ENCODE data around the gene PLCH1.
A peak's percentile ranks its signal among the peaks of the same experiment; 100 is the strongest.
"Not testable (repeated sequence)": the region's sequence is repeated elsewhere in the genome, so short reads cannot be mapped to it uniquely, and the experiment has no call there.

The PLCH1 gene

DNA sequence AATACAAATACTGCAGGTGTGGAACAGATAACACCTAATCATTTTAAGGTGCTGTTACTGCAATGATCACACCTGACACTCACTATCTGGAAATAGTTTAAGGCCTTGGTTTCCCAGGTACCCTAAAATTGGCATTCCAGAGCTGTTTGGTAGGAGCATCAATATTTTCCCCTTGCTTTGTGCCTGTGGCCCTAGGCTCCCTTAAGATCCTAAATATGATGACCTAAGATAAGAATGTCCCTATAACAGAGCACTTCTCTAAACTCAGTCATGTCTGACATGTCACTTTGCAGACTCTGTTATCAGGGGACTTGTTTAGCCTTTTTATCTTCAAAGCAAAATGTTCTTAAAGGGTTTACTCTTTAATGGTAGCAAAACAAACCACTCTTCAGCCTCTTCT, 335.5 kb downstream of the PLCH1 start:
- no peak for DNase-seq

DNA sequence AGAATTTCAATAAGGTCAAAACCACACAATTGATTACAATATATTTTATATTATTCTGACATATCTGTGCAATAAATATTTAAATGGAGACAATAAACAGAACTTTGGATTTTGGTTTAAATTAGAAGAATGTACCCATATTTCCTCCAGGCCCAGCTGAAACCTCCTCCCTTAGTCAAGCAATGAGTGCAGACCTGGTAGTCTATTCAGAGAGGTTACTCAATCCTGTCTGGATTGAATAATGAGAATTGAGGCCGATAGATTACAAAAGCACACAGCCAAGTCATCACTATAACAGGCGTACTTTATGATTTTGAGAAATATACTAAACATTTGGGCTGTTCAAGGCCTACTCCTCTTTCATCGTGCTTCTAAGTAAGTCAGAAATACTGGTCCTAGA, 336.9 kb downstream of the PLCH1 start:
- no peak for DNase-seq

DNA sequence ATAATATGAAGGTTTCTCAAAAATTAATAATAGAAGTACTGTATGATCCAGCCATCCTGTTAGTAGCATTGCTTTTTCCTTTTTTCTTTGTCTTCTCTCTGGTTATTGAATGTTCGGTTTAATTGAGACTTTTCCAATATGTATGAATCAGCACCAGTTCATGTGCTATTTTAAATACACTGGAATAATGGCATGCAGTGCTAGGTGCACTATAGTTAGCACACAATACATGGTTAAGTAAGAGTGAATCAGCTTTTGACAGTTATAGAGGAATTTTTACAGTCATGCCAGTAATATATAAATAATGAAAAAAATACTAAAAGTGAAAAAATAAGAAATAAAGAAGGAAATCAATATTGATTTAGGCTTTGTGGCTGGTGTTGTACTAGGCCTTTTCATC, 337.5 kb downstream of the PLCH1 start:
- DNase-seq = no peak

DNA sequence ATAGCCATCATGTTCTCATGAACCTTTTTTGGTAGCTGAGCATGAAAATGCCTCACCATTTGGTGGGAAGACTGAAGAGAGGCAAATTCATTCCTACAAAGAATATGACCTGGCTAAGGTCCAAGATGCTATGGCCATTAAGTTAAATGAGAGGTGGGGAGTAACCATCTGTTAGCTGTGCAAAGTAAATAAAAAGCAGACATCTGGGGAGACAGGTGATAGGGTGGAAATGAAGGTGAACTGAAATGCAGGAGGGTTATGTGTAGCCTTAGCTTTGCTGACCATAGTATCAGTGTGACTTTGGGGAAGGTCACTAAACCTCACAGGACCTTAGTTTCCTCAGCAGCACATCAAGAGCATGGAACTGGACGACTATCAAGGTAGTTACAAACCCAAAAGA, 340.4 kb downstream of the PLCH1 start:
- no peak for DNase-seq

DNA sequence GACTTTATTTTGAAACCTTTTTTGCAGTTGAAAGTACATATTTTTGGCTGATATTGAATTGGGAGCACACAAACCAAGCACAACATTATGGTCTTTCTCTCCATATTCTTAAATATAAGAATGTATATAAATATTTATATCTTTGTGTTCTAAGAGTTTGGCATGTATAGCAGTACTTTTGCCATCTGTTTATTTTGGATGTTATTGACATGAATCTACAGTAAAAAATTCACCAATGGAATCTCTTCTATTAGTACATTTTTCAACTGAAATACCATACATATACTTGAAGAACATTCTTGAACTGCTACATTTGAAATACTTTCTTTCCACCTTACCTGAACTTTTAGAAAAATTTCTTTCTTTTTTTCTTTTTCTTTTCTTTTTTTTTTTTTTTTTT, 342.2 kb downstream of the PLCH1 start:
- DNase-seq = no peak

DNA sequence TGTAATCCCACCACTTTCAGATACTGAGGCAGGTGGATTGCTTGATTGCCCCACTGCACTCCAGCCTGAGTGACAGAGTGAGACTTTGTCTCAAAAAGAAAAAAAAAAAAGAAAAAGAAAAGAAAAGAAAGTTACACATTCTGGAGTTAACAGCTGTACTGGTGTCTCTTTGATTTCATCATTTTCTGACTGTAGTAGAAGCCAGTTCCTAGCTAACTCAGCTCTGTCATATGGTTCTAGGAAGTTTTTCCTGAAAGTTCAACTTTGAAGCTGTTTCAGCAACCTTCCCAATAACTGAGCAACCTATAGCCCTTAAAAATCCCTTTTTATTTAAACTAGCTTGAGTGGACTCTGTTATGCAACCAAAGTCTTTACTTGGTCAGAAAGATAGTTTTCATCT, 346.8 kb downstream of the PLCH1 start:
- no peak for DNase-seq

DNA sequence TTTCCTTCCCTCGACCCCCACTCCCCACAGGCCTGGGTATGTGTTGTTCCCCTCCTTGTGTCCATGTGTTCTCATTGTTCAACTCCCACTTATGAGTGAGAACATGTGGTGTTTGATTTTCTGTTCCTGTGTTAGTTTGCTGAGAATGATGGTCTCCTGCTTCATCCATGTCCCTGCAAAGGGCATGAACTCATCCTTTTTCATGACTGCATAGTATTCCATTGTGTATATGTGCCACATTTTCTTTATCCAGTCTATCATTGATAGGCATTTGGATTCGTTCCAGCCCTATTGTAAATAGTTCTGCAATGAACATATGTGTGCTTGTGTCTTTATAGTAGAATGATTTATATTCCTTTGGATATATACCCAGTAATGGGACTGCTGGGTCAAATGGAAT, 350.0 kb downstream of the PLCH1 start:
- not testable (repeated sequence) for DNase-seq

DNA sequence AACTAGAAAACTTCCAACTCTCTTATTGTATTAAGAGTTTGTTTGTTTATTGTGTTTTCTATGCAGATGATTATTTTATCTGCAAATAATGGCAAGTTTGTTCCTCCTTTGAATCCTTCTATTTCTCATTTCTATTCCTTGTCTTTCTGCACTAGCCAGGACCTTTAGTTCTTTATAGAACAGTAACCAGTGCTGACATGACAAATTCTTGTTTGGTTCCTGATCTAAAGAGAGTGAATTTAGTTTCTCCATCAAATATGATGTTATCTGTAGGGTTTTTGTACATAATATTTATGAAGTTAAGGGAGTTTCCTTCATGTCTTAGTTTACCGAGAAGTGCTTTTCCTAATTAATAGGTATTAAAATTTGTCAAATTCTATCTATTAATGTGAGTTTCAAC, 350.6 kb downstream of the PLCH1 start:
- no peak for DNase-seq

DNA sequence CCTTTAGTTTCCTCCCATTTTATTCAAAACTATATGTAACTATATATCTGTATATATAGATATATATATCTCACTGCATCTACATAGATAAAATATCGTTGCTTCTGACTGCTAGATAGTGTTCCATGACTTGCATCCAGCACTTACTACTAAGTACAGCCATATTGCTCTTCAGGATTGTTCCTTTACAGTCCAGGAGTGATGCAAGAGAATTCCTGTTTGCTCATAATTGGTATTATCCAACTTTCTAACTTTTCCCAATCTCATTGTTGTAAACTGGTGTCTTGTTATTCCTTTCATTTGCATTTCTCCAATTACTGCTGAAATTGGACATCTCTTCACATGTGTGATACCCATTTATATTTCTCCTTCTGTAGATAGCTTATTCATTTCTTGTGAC, 351.6 kb downstream of the PLCH1 start:
- DNase-seq = no peak

DNA sequence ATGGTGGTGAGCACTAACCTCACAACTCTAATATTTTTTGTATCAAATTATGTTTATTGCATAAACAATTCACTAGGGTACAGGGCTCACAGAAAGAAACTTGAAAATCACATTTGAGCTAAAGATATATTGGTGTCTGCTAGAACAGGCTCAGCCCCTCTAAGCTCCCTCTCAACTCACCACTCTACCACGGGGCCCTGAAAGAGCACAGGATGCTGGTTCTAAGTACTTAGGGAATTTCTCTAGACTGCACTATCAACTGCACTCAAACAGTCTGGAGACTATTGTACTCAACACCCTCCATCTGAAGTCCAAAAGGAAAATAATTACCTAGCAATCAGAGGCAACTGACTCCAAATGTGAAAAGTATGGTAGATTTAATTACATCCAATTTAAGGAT, 352.7 kb downstream of the PLCH1 start:
- no peak for DNase-seq

DNA sequence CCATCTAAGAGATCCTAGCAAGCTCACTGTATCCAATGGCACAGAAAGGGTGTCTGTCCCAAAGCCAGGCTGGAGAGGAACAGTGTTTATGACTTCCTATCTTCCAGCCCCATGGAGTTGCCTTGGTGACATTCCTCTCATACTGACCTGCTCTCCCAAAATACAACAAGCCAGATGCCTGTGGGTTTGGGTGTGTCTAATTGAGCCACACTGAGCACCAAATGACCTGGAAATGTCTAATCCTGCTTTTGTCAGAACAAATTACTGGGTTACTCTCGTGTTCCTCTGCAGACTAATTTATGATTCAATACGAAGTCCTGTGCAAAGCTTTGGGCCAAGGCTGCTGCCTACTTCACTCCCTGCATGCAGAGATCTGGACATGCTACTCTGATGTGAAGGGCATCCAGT, 353.3 kb downstream of the PLCH1 start:
- DNase-seq = no peak

DNA sequence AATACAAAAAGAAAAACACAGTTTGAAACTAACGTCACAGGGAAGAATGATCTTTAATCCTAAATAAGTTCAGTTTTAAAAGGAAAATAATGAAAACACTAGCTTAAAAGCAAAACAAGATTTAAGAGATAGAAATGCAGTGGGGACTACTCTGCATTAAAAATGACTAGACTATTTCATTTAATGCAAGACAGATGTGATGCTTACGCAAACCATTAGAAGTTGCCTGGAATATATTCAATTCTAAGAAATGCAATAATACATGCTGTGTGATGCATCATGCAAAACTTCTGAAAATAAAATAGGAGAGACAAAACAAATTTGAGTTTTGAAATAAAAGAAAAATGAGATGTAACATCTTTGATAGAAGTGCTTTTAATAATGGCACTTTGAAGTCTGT, 353.8 kb downstream of the PLCH1 start:
- DNase-seq = no peak

DNA sequence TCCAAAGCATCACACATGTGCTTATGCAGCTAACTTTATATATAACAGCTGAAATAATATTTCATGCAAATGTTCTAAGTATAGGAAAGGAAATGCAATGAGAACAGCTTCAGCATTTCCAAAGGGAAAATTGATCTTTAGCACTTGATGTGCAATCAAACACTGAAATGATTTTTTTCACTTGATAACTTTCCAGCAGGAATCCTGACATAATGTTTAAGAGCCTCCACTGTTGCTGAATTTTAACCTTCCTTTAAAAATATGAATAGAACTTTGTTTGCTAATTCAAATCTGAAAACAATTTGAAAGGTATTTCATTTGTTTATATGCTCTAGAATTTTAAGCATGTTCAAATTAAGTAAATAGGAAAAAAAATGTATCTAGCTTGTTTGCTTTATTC, 354.5 kb downstream of the PLCH1 start:
- DNase-seq = no peak

DNA sequence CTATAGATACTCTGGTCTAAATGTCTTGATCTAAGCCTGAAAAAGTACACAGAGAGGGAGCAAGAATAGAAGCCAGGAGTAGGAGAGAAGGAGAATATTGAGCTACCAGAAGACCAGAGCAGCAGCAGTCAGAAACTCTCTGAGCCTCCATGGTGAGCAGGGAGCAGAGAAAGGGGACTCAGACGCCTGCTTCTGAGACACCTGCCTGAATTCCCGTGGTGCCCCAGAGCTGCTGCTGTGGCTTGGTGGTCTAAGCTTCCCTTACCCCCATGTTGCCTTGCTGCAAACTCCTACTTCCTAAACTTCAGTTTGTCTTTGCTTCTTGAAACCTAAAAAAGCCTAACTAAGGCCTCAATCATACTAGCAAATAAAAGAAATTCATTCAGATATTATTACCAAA, 356.5 kb downstream of the PLCH1 start:
- no peak for DNase-seq

DNA sequence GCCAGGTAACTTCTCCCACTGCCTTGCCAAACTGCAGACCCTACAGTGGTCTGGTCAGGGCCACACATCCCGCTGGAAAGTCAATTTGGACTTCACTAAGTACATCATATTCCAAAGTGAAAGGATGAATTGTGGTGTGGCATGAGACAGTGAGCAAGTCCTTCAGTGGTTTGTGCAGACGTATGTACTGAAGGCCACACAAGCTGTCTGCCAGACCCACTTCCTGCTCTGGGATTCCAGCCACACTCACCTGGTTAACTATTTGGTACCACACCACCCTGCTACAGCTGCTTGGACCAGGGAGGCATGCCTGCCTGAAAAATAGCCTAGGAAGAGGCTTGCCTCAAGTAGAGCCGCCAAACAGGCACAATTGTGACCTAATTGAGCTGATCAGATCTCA, 357.3 kb downstream of the PLCH1 start:
- DNase-seq = no peak

DNA sequence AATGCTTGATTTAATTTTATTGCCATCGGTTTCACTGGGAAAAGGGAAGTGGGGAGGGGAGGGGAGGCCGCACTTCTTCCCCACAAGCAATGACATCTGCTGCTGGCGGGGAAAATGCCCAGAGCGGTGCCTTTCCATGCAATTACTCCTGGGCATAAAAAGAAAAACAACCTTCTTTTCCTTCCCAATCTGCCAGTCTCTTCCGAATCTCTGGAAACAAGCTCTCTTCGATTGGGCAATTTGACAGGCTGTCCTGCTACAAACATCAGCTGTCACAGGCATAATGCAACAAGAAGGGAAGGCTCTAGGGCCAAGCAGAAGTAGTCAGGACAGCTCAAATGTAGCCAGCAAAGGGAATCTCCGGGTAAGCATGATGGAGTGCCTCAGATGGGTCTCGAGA, 358.0 kb downstream of the PLCH1 start:
- no peak for DNase-seq

DNA sequence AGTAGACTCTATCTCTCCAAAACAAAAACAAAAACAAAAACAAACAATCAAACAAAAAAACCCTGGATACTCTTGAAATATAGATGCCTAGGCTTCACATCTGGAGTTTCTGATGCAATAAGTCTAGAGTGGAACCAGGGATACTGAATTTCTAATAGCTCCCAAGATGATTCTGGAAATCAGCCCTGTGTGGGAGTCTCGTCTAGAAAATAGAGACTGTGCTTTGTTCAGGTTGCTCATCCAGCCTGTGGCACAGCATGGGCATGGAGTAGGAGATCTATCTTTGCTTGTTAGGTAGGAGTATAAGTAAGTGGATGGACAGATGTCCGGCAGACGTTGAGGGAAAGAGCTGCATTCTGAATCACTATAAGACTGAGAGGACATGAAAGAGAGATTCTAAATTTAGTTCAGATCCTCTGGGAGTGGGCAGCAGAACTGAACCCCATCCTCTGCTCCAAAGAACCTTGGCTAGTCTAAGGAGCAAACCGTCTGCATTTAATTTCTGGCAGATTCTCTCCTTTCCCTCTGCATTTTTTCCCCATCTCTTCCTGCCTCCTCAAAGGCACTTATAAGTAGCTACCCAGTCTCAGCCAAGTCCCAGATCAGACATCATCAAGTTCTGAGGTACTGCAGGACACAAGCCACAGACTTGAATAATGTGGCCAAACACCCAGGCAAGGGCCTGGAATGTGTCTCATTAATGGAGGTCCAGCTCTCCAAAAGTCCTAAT, 358.8 kb downstream of the PLCH1 start:
- no peak for DNase-seq

DNA sequence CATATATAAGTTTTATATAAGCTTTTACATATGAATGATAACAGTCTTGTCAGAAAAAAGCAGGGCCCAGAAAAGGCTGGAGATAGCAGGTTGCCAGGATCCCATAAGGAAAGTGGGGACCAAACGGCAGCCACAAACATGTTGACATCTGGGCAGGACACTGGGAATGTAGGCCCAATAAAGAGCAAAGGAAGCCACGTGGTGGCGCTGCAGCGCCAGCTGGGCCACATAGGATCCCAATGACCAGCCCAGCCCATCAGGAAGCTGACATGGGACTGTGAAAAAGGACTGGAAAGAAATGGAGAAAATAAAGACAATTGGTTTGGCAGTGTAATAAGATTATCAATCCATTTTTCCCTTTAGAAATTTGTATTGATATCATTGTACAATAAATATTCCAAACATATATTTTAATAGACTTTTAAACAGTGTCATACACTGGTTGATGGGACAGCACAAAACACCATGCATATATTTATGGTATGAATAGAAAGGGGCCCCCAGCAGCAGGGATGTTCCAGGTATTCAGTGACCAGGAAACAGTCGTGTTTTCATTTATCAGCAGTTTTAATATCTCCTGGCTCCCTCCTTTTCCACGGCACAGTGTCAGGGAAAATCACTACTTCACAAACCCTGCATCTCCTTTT, 362.4 kb downstream of the PLCH1 start:
- DNase-seq = peak; percentile 16

DNA sequence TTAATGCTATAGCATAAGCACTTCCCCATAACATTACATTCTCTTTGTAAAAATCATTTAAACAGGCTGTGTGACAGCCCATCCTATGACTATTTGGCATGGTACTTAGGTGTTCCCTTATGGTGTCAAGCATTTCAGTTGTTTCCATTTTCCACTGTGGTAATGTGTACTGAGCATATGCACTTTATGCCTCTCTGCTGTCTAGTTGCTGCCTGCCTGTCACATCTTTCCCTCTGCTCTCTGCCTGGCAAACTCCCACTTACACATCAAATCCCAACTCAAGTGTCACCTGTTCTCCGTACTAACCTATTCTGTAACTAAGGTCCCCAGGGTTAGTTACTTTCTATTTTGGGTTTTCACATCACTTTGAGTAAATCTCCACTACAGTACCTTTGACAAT, 367.0 kb downstream of the PLCH1 start:
- DNase-seq = no peak

DNA sequence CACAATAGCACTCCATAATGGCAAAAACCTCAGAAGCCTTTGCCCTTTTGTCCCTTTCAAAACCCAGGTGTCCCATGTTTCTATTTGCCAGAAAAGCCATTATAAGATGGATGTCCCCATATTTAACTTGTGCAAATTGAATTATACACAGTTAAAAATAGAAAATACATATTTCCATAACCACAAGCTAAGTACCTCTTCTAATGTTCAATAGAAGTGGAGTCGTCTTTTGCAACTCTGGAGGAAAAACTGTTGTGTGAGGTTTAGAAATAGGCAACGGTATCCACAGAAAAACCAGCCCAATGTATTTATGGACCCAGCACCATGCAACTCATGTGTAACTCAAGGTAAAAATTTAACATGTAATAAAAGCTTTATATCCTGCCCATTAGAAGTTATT, 367.8 kb downstream of the PLCH1 start:
- DNase-seq = no peak

DNA sequence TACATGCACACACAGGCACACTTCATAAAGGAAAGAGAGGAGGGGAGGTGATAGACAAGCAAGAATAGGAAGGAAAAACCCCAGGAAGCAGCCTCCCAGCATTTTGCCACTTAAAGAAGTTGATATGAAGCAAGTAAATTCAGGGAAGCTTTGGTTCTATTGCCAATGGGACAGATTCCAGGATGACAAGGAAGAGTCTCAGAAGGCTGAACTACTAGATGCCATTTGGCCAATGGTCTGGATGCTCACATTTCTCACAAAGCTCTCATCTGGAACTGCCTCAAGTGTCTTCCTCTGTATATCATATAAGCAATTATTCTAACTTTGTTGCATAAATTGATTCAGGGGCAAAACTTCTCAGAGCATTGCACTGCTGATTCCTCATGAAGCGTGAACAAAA, 372.6 kb downstream of the PLCH1 start:
- no peak for DNase-seq

DNA sequence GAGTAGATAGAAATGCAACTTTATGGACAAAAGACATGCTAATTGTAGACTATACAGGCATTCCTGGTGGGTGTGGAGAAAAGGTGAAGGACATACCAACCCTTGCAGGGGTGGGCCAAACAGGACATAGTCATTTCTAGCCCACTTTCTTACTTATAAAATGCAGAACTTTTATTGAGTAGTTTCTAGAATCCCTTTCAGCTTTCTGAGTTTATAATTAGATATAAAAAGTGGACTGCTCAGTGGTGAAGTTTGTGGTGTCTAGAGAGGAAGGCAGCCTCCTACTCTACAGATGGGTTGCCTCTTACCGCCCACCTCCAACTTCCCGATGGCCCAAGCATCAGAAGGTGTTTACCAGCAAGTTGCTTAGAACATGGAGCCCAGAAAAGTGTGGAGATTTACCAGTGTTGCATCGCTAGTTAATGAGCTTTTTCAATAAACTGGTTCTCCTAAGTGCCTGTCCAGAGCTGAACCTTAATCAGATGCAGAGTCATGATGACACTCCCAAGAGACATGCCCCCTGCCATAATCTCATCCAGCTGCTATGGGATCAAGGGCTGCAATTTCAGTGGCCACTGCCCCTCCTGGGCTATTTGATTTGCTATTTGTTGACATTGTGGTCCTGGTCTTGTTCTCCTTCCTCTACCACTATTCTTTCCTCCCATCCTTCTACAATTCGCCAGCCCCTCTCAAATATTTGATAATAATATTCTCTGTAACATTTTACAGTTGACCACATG, 373.9 kb downstream of the PLCH1 start:
- no peak for DNase-seq

DNA sequence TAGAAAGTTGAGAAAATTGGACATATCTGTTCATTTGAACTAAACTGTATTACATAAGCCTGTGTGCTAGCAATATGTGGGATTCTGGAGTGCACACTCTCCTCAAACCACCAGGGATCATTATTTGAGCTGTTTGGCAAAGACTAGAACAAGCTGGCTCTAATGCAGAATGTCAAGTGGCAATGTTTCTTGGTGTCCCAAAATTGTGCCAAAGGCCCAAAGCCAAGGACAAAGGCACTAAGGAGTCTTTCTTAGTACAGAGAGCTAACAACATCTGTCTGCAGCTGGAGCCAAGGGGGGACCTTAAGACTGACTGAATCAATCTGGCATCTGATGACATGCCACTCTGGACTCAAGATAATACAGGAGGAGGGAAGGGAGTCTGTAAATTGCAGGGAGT, 374.7 kb downstream of the PLCH1 start:
- no peak for DNase-seq

DNA sequence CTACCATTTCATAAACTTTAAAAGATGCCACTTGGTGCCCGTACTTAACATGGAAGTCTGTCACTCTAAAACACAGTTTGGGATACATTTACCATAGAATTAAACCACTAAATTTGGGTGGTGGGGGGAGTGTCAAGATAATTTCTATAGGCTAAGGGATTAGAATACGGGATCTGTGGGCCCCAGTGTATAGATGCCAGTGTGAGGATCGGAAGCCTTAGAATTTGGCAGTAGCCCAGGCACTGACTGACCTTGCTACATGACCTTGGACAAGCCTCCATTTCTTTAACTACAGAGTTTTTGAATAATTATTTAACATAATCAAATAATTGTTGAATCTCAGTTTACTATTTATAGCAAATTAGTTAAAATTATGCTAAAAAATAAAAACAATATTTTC, 375.1 kb downstream of the PLCH1 start:
- DNase-seq = no peak
